PC-9 (cell line): ENCODE data around the gene MAJIN.

Experiments used
- EZH2 ChIP-seq: fragments of 200-600 bp; sonication (generic); IDR thresholded peaks from 2 replicates; pipeline ENCODE4 v1.8.0; 2017; ENCODE audit warnings: antibody characterized with exemption, low read depth
- TF ChIP-seq, protein P1 (sequence below): fragments of 200-600 bp; sonication (generic); conservative IDR thresholded peaks from 2 replicates; pipeline ENCODE4 v1.6.1; 2017; ENCODE audit warnings: mixed run types, antibody characterized with exemption, mild to moderate bottlenecking, moderate library complexity

DNA sequence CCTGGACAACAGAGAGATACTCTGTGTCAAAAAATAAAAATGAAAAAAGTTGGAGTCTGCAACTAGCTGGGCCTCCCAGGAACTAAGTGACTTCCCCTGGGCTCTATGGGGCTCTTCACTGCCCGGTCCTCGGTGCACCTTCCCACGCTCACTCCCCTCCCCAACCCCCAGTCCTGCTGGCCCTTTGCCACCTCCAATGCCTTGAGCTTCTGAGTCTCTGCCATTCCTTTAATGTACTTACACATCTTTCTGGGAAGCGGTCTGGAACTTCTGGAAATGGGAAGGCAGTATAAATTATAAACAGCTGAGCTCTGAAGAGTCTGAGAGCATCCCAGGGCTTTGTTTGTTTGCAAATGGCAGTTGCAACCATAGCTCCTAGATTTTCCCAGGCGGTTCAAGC is 30.8 kb upstream of the MAJIN start:
- TF ChIP-seq, protein P1, sequence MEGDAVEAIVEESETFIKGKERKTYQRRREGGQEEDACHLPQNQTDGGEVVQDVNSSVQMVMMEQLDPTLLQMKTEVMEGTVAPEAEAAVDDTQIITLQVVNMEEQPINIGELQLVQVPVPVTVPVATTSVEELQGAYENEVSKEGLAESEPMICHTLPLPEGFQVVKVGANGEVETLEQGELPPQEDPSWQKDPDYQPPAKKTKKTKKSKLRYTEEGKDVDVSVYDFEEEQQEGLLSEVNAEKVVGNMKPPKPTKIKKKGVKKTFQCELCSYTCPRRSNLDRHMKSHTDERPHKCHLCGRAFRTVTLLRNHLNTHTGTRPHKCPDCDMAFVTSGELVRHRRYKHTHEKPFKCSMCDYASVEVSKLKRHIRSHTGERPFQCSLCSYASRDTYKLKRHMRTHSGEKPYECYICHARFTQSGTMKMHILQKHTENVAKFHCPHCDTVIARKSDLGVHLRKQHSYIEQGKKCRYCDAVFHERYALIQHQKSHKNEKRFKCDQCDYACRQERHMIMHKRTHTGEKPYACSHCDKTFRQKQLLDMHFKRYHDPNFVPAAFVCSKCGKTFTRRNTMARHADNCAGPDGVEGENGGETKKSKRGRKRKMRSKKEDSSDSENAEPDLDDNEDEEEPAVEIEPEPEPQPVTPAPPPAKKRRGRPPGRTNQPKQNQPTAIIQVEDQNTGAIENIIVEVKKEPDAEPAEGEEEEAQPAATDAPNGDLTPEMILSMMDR: no peak
- no peak for TF ChIP-seq EZH2
